Measurements from ENCODE around the gene GPR61.

GPR61 gene

DNA sequence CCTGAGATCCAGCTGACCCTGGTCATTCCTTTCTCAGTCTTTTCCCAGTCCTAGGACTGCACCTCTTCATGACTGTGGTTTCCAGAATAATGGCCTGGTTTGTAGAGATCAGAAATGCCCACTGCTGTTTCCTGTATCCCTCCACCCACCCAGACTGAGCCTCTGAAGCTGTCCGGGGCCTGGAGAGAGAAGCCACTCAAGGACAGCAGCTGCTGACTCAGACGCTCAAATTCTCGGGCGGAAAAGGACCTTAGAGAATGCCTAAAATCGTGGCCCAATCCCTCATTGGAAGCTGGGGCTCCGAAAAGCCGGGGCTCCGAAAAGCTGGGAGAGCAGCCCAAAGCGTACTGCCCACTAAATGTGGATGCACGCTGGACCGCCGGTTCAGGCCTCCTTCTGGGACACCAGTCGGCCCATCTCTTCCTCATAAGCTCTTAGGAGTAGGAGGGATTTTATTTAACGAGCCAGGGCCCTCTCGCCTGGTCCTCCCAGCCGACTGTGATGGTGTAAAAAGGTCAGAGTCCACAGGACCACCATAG, 7.8 kb upstream of the GPR61 start:
- Histone ChIP-seq H3K27me3 (ENCODE audit: low read length) (no peaks in the 10 kb centered on the region), H3K9me3 (ENCODE audit: insufficient read depth, low read length) (no peaks in the 10 kb centered on the region), H3K36me3 (ENCODE audit: low read length) (no peaks in the 10 kb centered on the region), H3F3A (ENCODE audit: insufficient read depth) (no peaks in the 10 kb centered on the region), H4K20me1 (ENCODE audit: low read depth, low read length) (no peaks in the 10 kb centered on the region), H3K79me2 (ENCODE audit: insufficient read depth, low read length) (no peaks in the 10 kb centered on the region), H3K27ac (ENCODE audit: low read depth, low read length) (no peak overlapping the region), H3K4me2 (ENCODE audit: low read depth, low read length, poor library complexity, severe bottlenecking) (no peak overlapping the region), H2AFZ (ENCODE audit: low read depth, low read length, severe bottlenecking) (peak overlapping the region; percentile 36), H3K9ac (ENCODE audit: low read length) (no peak overlapping the region), H3K9me2 (replicated peaks; ENCODE audit: insufficient read depth, low read length) (no peaks in the 10 kb centered on the region), H3K4me3 (ENCODE audit: insufficient read depth, low read length, poor library complexity, severe bottlenecking) (no peak overlapping the region)
- TF ChIP-seq EZH2phosphoT487 (conservative IDR thresholded peaks at IDR 0.05; ENCODE audit: low read length): no peak
- TF ChIP-seq, protein P1, sequence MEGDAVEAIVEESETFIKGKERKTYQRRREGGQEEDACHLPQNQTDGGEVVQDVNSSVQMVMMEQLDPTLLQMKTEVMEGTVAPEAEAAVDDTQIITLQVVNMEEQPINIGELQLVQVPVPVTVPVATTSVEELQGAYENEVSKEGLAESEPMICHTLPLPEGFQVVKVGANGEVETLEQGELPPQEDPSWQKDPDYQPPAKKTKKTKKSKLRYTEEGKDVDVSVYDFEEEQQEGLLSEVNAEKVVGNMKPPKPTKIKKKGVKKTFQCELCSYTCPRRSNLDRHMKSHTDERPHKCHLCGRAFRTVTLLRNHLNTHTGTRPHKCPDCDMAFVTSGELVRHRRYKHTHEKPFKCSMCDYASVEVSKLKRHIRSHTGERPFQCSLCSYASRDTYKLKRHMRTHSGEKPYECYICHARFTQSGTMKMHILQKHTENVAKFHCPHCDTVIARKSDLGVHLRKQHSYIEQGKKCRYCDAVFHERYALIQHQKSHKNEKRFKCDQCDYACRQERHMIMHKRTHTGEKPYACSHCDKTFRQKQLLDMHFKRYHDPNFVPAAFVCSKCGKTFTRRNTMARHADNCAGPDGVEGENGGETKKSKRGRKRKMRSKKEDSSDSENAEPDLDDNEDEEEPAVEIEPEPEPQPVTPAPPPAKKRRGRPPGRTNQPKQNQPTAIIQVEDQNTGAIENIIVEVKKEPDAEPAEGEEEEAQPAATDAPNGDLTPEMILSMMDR (IDR thresholded peaks at IDR 0.05; ENCODE audit: insufficient read depth, low read length, poor library complexity, severe bottlenecking): no peak

DNA sequence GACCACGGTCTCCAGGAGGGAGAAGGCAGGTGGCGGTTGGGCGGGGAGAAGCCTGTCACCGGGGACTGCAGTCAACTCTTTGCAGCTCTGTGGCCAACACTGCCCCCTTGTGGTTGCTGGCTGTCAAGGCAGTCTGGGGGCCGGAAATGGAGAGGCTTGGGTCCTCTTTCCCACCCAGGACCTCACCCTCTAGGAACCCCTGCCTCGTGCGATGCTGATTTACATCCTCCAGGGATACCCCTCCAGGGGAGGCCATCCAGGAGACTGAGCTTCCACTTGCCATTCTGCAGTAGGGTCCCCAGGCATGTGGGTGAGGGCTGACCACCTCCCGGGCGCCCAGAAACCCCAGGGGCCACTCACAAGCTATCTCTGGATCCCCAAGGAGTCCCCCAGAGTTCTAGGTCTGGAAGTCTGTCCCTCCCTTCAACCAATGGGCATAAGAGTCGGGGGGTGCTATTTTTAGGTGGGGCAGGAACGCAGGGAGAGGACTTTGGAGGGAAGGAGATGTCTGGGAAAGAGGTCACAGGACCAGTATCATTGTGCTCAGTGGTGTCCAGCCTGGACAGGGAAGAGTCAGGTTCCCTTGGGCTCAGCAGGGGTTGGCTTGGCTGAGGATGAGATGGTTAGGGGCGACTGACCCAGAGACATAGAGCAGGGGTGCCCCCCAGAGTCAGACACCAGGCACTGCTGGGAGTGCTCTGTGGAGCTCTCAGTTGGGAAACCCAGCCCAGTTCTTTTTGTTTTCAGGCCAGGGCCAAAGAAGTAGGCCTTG, 7.1 kb upstream of the GPR61 start:
- Histone ChIP-seq H3K9me3 (ENCODE audit: insufficient read depth, low read length) (no peaks in the 10 kb centered on the region), H2AFZ (ENCODE audit: low read depth, low read length, severe bottlenecking) (peak overlapping the region; percentile 100), H3F3A (ENCODE audit: insufficient read depth) (no peaks in the 10 kb centered on the region), H3K9me2 (replicated peaks; ENCODE audit: insufficient read depth, low read length) (no peaks in the 10 kb centered on the region), H3K36me3 (ENCODE audit: low read length) (no peaks in the 10 kb centered on the region), H3K4me2 (ENCODE audit: low read depth, low read length, poor library complexity, severe bottlenecking) (peak overlapping the region; percentile 49), H3K79me2 (ENCODE audit: insufficient read depth, low read length) (no peaks in the 10 kb centered on the region), H3K4me3 (ENCODE audit: insufficient read depth, low read length, poor library complexity, severe bottlenecking) (no peak overlapping the region), H4K20me1 (ENCODE audit: low read depth, low read length) (no peaks in the 10 kb centered on the region), H3K27me3 (ENCODE audit: low read length) (no peaks in the 10 kb centered on the region), H3K9ac (ENCODE audit: low read length) (peak overlapping the region; percentile 32; the same call in 1 of the 2 replicates), H3K27ac (ENCODE audit: low read depth, low read length) (0 out of 2 replicates have a peak overlapping the region, but pooled peaks have one; percentile 17)
- TF ChIP-seq EZH2phosphoT487 (conservative IDR thresholded peaks at IDR 0.05; ENCODE audit: low read length): no peak
- TF ChIP-seq, protein P1 (IDR thresholded peaks at IDR 0.05; ENCODE audit: insufficient read depth, low read length, poor library complexity, severe bottlenecking): peak; percentile 66

DNA sequence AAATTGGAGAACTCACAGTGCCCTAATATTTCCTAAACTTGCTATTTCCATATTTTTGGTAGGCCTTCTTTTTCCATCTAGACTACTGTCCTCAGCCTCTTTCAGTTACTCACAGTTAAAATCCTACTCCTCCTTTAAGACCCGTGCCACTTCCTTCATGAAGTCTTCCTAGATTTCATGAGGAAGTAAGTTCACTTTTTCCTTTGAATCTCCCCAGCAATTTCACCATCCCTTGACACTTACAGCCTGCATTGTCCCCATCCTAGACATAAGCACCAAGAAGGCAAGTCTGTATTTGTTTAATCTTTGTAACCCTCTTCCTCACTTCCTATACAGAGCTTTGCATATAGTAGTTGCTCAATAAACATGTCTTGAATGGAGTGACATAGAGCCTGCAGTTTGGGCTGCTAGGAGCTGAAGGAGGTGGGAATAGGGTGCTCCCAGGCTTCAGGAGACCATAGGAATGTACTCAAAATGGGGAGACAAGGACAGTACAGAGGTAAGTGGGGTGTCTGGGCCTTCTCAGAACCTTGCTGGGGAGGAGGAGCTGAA, 5.3 kb upstream of the GPR61 start:
- H2AFZ ChIP-seq (ENCODE audit: low read depth, low read length, severe bottlenecking): no peak overlapping the region
- no peak overlapping the region for H3K4me2 ChIP-seq (ENCODE audit: low read depth, low read length, poor library complexity, severe bottlenecking)
- no peaks in the 10 kb centered on the region for H3F3A ChIP-seq (ENCODE audit: insufficient read depth)
- no peaks in the 10 kb centered on the region for H3K9me2 ChIP-seq (replicated peaks; ENCODE audit: insufficient read depth, low read length)
- H3K27ac ChIP-seq (ENCODE audit: low read depth, low read length): no peak overlapping the region
- no peak overlapping the region for H3K4me3 ChIP-seq (ENCODE audit: insufficient read depth, low read length, poor library complexity, severe bottlenecking)
- no peaks in the 10 kb centered on the region for H4K20me1 ChIP-seq (ENCODE audit: low read depth, low read length)
- H3K9me3 ChIP-seq (ENCODE audit: insufficient read depth, low read length): no peaks in the 10 kb centered on the region
- no peaks in the 10 kb centered on the region for H3K36me3 ChIP-seq (ENCODE audit: low read length)
- no peaks in the 10 kb centered on the region for H3K79me2 ChIP-seq (ENCODE audit: insufficient read depth, low read length)
- no peak for TF ChIP-seq EZH2phosphoT487 (conservative IDR thresholded peaks at IDR 0.05; ENCODE audit: low read length)
- TF ChIP-seq, protein P1 (IDR thresholded peaks at IDR 0.05; ENCODE audit: insufficient read depth, low read length, poor library complexity, severe bottlenecking): no peak
- no peaks in the 10 kb centered on the region for H3K27me3 ChIP-seq (ENCODE audit: low read length)
- no peak overlapping the region for H3K9ac ChIP-seq (ENCODE audit: low read length)

Measured in SU-DHL-6 (cell line).